C4-2B (cell line): Measurements from ENCODE around the gene ARHGAP26.

ENCODE experiments used
- H3K27ac ChIP-seq: fragments of 450-650 bp; 2 replicates; pipeline ENCODE4 v1.5.1; 2017
- ZFX ChIP-seq: fragments of 450-650 bp; IDR thresholded peaks from 2 replicates; pipeline ENCODE4 v1.6.1; 2017
- TF ChIP-seq, protein P1 (sequence below): fragments of 450-650 bp; conservative IDR thresholded peaks from 2 replicates; pipeline ENCODE4 v1.5.1; 2017; ENCODE audit warnings: mild to moderate bottlenecking

ARHGAP26 gene

DNA sequence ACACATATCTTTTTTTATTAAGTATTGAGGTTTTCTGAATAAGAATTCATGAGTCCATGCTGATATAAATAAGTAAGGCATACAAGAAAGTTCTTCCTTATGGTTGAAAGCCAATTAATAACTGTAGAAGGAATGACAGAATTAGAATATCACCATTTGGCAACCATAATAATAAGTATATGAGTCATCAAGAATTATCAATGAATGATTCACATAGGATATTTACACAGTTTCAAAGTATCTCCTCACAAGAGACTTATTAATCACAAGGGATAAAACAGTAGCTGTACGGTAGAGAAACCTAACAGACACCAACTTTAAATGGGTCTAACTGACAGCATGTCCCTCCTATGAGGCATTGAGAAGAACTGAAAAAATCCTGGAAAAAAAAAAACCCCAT lies 471.7 kb downstream of the ARHGAP26 start:
- no peak overlapping the region for H3K27ac ChIP-seq
- TF ChIP-seq ZFX: no peak
- TF ChIP-seq, protein P1, sequence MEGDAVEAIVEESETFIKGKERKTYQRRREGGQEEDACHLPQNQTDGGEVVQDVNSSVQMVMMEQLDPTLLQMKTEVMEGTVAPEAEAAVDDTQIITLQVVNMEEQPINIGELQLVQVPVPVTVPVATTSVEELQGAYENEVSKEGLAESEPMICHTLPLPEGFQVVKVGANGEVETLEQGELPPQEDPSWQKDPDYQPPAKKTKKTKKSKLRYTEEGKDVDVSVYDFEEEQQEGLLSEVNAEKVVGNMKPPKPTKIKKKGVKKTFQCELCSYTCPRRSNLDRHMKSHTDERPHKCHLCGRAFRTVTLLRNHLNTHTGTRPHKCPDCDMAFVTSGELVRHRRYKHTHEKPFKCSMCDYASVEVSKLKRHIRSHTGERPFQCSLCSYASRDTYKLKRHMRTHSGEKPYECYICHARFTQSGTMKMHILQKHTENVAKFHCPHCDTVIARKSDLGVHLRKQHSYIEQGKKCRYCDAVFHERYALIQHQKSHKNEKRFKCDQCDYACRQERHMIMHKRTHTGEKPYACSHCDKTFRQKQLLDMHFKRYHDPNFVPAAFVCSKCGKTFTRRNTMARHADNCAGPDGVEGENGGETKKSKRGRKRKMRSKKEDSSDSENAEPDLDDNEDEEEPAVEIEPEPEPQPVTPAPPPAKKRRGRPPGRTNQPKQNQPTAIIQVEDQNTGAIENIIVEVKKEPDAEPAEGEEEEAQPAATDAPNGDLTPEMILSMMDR: no peak

DNA sequence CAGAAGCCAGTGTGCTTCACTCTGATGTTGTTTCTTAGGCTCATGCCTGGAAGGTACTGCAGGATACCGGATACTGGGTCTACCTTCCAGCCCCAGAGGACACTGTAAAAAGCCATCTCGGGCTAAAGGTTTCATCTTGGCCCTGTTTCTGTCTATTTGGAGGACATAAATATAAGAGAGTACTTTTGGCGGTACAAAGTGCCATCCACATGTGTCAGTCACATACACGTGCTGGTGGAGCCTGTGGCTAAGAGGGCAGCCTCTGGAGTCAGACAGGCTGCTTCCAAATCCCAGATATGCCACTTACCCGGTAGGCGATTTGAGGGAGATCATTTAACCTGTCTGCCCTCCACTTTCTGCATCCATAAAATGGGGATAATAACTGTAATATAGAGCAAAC lies 472.9 kb downstream of the ARHGAP26 start:
- H3K27ac ChIP-seq: no peak overlapping the region
- TF ChIP-seq ZFX: no peak
- TF ChIP-seq, protein P1: no peak

- TF ChIP-seq, protein P1: no peak
- no peak for TF ChIP-seq ZFX
- H3K27ac ChIP-seq: no peak overlapping the region
Observed at GRCh38 chr5:143244000-143244736, 474.0 kb downstream of the ARHGAP26 start.

- no peak overlapping the region for H3K27ac ChIP-seq
- TF ChIP-seq, protein P1: no peak
- TF ChIP-seq ZFX: no peak
Observed at GRCh38 chr5:143244990-143245389, 474.8 kb downstream of the ARHGAP26 start.

GRCh38 chr5:143245929-143246561 lies 475.9 kb downstream of the ARHGAP26 start:
- no peak overlapping the region for H3K27ac ChIP-seq
- no peak for TF ChIP-seq ZFX
- TF ChIP-seq, protein P1: no peak

- TF ChIP-seq, protein P1: no peak
- no peak for TF ChIP-seq ZFX
- no peak overlapping the region for H3K27ac ChIP-seq
Observed at GRCh38 chr5:143247134-143247815, 477.1 kb downstream of the ARHGAP26 start.

- TF ChIP-seq ZFX: no peak
- TF ChIP-seq, protein P1: no peak
- no peak overlapping the region for H3K27ac ChIP-seq
Observed at GRCh38 chr5:143248391-143248790, 478.2 kb downstream of the ARHGAP26 start.
